ENCODE data around the gene CUL9.

GRCh38 chr6:43174263-43175112 lies 7.5 kb upstream of the CUL9 start:
- no peak for TF ChIP-seq EZH2 (IDR thresholded peaks at IDR 0.05; ENCODE audit: borderline replicate concordance, low read length)
- no peak for TF ChIP-seq CTCF (IDR thresholded peaks at IDR 0.05; ENCODE audit: low read length)
